Neural cell (in vitro differentiated cells): ENCODE results near the gene REC114. TPM values are rescaled to one million over a fixed set of nuclear protein-coding genes. Genes with fewer than 3 reads are reported as not detected.

Experiments used
- H2AFZ ChIP-seq: fragments of 200-600, 300-800 bp; sonication (generic), shearing (Covaris generic); 2 replicates; pipeline ENCODE4 v1.6.0; 2014; ENCODE audit warnings: low read depth, mild to moderate bottlenecking, antibody characterized with exemption, low read length, moderate library complexity
- H3F3A ChIP-seq: fragments of 200-600 bp; shearing (Covaris generic); 2 replicates; pipeline ENCODE4 v1.6.1; 2016; ENCODE audit warnings: mild to moderate bottlenecking, moderate library complexity, mixed read lengths, antibody characterized with exemption, low read length; ENCODE audit not compliant: insufficient read depth, poor library complexity, severe bottlenecking
- H3K27ac ChIP-seq: fragments of 200-600, 300-800 bp; sonication (generic), shearing (Covaris generic); 2 replicates; pipeline ENCODE4 v1.5.1; 2014; ENCODE audit warnings: mild to moderate bottlenecking, low read length, moderate library complexity
- H3K27me3 ChIP-seq: fragments of 300-800, 200-600 bp; sonication (generic), shearing (Covaris generic); 2 replicates; pipeline ENCODE4 v1.6.0; 2014; ENCODE audit warnings: mild to moderate bottlenecking, low read depth, low read length, moderate library complexity; ENCODE audit not compliant: insufficient read depth
- H3K36me3 ChIP-seq: fragments of 300-800, 200-600 bp; sonication (generic), shearing (Covaris generic); 2 replicates; pipeline ENCODE4 v1.5.1; 2014; ENCODE audit warnings: mild to moderate bottlenecking, antibody characterized with exemption, low read length, moderate library complexity; ENCODE audit not compliant: insufficient read depth
- H3K4me2 ChIP-seq: fragments of 300-800, 200-600 bp; sonication (generic), shearing (Covaris generic); 2 replicates; pipeline ENCODE4 v1.6.0; 2014; ENCODE audit warnings: mild to moderate bottlenecking, low read length
- H3K4me3 ChIP-seq: fragments of 300-800, 200-600 bp; sonication (generic), shearing (Covaris generic); 2 replicates; pipeline ENCODE4 v1.5.1; 2014; ENCODE audit warnings: mild to moderate bottlenecking, low read length, moderate library complexity
- H3K79me2 ChIP-seq: fragments of 200-600 bp; shearing (Covaris generic); replicated peaks from 2 replicates; pipeline ENCODE4 v1.6.0; 2014; ENCODE audit warnings: mild to moderate bottlenecking, low read length, moderate library complexity; ENCODE audit not compliant: insufficient read depth
- H3K9ac ChIP-seq: fragments of 300-800, 200-600 bp; sonication (generic), shearing (Covaris generic); 2 replicates; pipeline ENCODE4 v1.6.1; 2016; ENCODE audit warnings: mild to moderate bottlenecking, low read length, mixed read lengths
- H3K9me2 ChIP-seq: fragments of 200-600 bp; shearing (Covaris generic); 2 replicates; pipeline ENCODE4 v1.6.1; 2016; ENCODE audit warnings: mild to moderate bottlenecking, low read length, mixed read lengths; ENCODE audit not compliant: insufficient read depth
- H3K9me3 ChIP-seq: fragments of 200-600, 300-800 bp; sonication (generic), shearing (Covaris generic); 2 replicates; pipeline ENCODE4 v1.6.1; 2016; ENCODE audit warnings: mild to moderate bottlenecking, mixed run types, low read length, moderate library complexity, mixed read lengths
- H4K20me1 ChIP-seq: fragments of 200-600 bp; shearing (Covaris generic); 2 replicates; pipeline ENCODE4 v1.6.1; 2016; ENCODE audit warnings: mild to moderate bottlenecking, mixed run types; ENCODE audit not compliant: insufficient read depth
- POLR2AphosphoS5 ChIP-seq: IDR thresholded peaks from 2 replicates; pipeline ENCODE4 v1.6.1; 2012
- RAD21 ChIP-seq: fragments of 450-650 bp; conservative IDR thresholded peaks from 2 replicates; pipeline ENCODE4 v1.6.1; 2014; ENCODE audit warnings: antibody characterized with exemption, mild to moderate bottlenecking, moderate library complexity
- SMC3 ChIP-seq: fragments of 450-650 bp; conservative IDR thresholded peaks from 2 replicates; pipeline ENCODE4 v1.6.1; 2014; ENCODE audit warnings: antibody characterized with exemption, mild to moderate bottlenecking, moderate library complexity; ENCODE audit not compliant: poor library complexity
- TAF1 ChIP-seq: IDR thresholded peaks from 2 replicates; pipeline ENCODE4 v1.6.1; 2012; ENCODE audit warnings: low read depth
- polyA plus RNA-seq: library from polyadenylated mRNA; depleted of rRNA; stranded (reverse); fragments of >200 nt; gene quantifications from 2 replicates; pipeline ENCODE4 v1.2.3, GENCODE V29; 2014
- TF ChIP-seq, protein P1 (sequence below): fragments of 450-650 bp; IDR thresholded peaks from 2 replicates; pipeline ENCODE4 v1.5.1; 2014; ENCODE audit warnings: antibody characterized with exemption, mild to moderate bottlenecking, moderate library complexity; ENCODE audit not compliant: poor library complexity, severe bottlenecking
- TF ChIP-seq, protein P2 (sequence below): IDR thresholded peaks from 2 replicates; pipeline ENCODE4 v1.6.1; 2012; ENCODE audit warnings: borderline replicate concordance

The REC114 gene
- polyA plus RNA-seq, 1 donor from 2014 or later, result not detected

DNA sequence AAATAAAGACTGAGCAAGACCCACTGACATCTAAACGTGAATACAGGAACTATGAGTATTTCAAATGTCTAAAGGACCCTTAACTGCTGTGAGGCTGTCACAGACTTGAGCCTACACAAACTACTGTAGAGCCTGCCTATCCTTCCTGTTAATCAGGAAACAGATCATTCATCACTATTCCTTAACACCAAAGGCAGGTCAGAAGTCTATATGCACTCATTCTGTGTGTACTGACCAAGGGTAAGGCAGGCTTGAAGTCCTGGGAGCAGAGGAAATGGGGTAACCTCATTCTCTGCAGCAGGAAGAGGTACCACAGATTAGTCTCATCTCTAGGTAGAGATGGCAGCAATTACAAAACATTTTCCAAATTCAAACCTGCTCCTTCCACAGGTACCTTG, 159.5 kb downstream of the REC114 start:
- Histone ChIP-seq H3K4me2 (peak overlapping the region; percentile 38), H3K9me2 (no peaks in the 10 kb centered on the region), H3K9me3 (no peaks in the 10 kb centered on the region), H3K9ac (peak overlapping the region; percentile 45), H3K27ac (peak overlapping the region; percentile 54), H3K27me3 (no peaks in the 10 kb centered on the region), H3K4me3 (peak overlapping the region; percentile 48), H3F3A (no peaks in the 10 kb centered on the region), H3K36me3 (no peaks in the 10 kb centered on the region), H4K20me1 (no peaks in the 10 kb centered on the region), H3K79me2 (peaks cover 43% of the 10 kb centered on the region), H2AFZ (no peak overlapping the region)
- TF ChIP-seq POLR2AphosphoS5, result no peak
- TF ChIP-seq TAF1, result no peak
- no peak for TF ChIP-seq SMC3
- TF ChIP-seq, protein P1, sequence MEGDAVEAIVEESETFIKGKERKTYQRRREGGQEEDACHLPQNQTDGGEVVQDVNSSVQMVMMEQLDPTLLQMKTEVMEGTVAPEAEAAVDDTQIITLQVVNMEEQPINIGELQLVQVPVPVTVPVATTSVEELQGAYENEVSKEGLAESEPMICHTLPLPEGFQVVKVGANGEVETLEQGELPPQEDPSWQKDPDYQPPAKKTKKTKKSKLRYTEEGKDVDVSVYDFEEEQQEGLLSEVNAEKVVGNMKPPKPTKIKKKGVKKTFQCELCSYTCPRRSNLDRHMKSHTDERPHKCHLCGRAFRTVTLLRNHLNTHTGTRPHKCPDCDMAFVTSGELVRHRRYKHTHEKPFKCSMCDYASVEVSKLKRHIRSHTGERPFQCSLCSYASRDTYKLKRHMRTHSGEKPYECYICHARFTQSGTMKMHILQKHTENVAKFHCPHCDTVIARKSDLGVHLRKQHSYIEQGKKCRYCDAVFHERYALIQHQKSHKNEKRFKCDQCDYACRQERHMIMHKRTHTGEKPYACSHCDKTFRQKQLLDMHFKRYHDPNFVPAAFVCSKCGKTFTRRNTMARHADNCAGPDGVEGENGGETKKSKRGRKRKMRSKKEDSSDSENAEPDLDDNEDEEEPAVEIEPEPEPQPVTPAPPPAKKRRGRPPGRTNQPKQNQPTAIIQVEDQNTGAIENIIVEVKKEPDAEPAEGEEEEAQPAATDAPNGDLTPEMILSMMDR, result no peak

DNA sequence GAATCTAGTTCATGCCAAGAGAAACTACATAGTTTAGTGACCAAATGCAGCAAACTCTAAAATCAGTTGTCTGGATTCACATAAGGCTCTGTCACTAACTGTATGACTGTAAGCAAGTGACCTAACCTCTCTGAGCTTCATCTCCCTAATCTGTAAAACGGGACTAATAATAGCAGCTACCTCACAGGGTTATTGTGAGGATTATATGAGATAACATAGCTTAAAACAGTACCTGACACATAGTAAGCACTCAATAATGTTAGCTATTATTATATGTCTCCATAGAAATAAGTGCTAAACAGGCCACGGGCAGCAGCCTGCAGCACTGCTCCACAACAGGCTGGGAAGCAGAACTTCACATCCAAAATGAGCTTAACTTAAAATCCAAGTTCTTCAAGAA, 160.0 kb downstream of the REC114 start:
- H3K27me3 ChIP-seq, result no peaks in the 10 kb centered on the region
- no peak overlapping the region for H3K27ac ChIP-seq
- H3K9me3 ChIP-seq, result no peaks in the 10 kb centered on the region
- no peak overlapping the region for H3K4me2 ChIP-seq
- no peaks in the 10 kb centered on the region for H4K20me1 ChIP-seq
- no peak overlapping the region for H3K9ac ChIP-seq
- H3K79me2 ChIP-seq, result peaks cover 40% of the 10 kb centered on the region
- H3K36me3 ChIP-seq, result no peaks in the 10 kb centered on the region
- no peaks in the 10 kb centered on the region for H3F3A ChIP-seq
- no peak overlapping the region for H3K4me3 ChIP-seq
- TF ChIP-seq TAF1, result no peak
- H2AFZ ChIP-seq, result no peak overlapping the region
- H3K9me2 ChIP-seq, result no peaks in the 10 kb centered on the region

DNA sequence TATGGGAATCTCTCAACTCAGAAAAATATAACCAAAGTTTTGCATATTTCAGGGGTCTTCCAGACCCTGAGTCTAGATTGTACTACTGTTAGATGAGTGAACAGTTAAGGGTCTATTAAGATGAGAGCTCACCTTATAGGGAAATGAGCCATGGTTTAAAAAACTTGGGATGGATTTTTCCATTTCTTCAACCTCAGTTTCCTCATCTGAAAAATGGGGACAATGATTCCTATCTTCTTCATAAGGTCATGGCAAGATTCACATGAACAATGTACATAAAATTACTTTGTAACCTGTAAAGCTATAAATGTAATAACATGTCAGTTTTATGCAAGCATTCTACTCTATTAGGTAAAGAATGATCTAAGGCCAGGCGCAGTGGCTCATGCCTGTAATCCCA, 161.5 kb downstream of the REC114 start:
- Histone ChIP-seq H4K20me1 (no peaks in the 10 kb centered on the region), H2AFZ (no peak overlapping the region)

More for the DNA sequence above, 161.5 kb downstream of the REC114 start:
- Histone ChIP-seq H3K9me2 (no peaks in the 10 kb centered on the region), H3K79me2 (peaks cover 42% of the 10 kb centered on the region), H3K4me3 (no peak overlapping the region), H3K9ac (no peak overlapping the region), H3K4me2 (no peak overlapping the region), H3K36me3 (no peaks in the 10 kb centered on the region), H3K9me3 (no peaks in the 10 kb centered on the region), H3K27ac (no peak overlapping the region), H3K27me3 (no peaks in the 10 kb centered on the region), H3F3A (no peaks in the 10 kb centered on the region)
- TF ChIP-seq, protein P2, sequence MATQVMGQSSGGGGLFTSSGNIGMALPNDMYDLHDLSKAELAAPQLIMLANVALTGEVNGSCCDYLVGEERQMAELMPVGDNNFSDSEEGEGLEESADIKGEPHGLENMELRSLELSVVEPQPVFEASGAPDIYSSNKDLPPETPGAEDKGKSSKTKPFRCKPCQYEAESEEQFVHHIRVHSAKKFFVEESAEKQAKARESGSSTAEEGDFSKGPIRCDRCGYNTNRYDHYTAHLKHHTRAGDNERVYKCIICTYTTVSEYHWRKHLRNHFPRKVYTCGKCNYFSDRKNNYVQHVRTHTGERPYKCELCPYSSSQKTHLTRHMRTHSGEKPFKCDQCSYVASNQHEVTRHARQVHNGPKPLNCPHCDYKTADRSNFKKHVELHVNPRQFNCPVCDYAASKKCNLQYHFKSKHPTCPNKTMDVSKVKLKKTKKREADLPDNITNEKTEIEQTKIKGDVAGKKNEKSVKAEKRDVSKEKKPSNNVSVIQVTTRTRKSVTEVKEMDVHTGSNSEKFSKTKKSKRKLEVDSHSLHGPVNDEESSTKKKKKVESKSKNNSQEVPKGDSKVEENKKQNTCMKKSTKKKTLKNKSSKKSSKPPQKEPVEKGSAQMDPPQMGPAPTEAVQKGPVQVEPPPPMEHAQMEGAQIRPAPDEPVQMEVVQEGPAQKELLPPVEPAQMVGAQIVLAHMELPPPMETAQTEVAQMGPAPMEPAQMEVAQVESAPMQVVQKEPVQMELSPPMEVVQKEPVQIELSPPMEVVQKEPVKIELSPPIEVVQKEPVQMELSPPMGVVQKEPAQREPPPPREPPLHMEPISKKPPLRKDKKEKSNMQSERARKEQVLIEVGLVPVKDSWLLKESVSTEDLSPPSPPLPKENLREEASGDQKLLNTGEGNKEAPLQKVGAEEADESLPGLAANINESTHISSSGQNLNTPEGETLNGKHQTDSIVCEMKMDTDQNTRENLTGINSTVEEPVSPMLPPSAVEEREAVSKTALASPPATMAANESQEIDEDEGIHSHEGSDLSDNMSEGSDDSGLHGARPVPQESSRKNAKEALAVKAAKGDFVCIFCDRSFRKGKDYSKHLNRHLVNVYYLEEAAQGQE, result no peak
- TF ChIP-seq RAD21, result no peak
- no peak for TF ChIP-seq TAF1
